ENCODE measurements around the gene APOB. TPM values are rescaled to one million over a fixed set of nuclear protein-coding genes. Genes with fewer than 3 reads are reported as not detected.

The APOB gene
- polyA plus RNA-seq, 1 experiment: 0.04 TPM

DNA sequence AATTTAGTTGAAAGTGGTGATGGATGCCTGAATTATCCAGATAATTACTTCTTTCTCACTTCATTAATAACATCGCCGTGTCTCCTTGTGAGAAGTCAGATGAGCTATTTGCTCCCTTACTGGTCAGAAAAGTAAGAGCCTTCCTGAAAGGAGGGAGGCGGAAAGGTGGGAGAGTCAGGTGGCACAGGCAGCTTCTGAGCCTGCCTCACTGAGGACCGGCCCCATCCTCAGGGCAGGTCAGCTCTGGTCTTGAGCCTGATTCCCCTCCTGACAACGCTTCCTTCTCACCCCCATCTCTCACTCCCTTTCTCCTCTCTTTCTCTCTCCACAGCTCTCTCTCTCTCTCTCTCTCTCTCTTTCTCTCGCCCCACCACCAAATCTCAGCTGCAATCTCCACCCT is 10.1 kb upstream of the APOB start:
- no peak overlapping the region for H3K4me3 ChIP-seq (ENCODE audit: low read depth, low read length)
- no peaks in the 10 kb centered on the region for H3K27me3 ChIP-seq (ENCODE audit: control insufficient read depth, insufficient read depth, low read length)
- no peaks in the 10 kb centered on the region for H3K36me3 ChIP-seq (ENCODE audit: control insufficient read depth, insufficient read depth, low read length)
- DNase-seq (ENCODE audit: low read depth): no peak
- ChIA-PET CTCF (interaction anchor here (0.7 to 2.1 kb wide), 5 partner anchors 8 to 110 kb away, joined by 4 to 8 read pairs (median 4); no protein-coding TSS in a partner anchor), POLR2A (no interaction called here)
- TF ChIP-seq, protein P1, sequence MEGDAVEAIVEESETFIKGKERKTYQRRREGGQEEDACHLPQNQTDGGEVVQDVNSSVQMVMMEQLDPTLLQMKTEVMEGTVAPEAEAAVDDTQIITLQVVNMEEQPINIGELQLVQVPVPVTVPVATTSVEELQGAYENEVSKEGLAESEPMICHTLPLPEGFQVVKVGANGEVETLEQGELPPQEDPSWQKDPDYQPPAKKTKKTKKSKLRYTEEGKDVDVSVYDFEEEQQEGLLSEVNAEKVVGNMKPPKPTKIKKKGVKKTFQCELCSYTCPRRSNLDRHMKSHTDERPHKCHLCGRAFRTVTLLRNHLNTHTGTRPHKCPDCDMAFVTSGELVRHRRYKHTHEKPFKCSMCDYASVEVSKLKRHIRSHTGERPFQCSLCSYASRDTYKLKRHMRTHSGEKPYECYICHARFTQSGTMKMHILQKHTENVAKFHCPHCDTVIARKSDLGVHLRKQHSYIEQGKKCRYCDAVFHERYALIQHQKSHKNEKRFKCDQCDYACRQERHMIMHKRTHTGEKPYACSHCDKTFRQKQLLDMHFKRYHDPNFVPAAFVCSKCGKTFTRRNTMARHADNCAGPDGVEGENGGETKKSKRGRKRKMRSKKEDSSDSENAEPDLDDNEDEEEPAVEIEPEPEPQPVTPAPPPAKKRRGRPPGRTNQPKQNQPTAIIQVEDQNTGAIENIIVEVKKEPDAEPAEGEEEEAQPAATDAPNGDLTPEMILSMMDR (IDR thresholded peaks at IDR 0.05; ENCODE audit: insufficient read depth, low read depth, low read length): no peak

DNA sequence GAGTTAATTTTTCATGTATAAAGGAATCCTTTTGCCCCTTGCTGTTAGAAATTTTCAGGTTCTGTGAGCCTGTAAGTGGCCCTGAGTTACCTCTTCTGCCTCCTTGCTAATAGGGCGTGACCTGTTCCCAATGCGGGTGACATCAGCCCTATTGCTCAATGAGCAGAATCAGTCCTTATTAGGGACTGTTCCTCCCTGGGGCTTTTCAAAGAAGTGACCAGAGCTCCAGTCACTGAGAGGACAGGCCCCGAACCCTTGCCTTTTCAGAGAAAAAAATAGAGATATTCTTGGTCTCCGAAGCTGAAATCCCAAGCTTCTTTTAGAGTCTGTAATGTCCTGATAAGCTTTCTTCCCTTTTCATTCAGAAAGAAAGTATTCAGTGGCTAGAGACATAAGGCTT is 8.2 kb upstream of the APOB start:
- Histone ChIP-seq H3K36me3 (ENCODE audit: control insufficient read depth, insufficient read depth, low read length) (no peaks in the 10 kb centered on the region), H3K27me3 (ENCODE audit: control insufficient read depth, insufficient read depth, low read length) (no peaks in the 10 kb centered on the region), H3K4me3 (ENCODE audit: low read depth, low read length) (no peak overlapping the region)
- no peak for DNase-seq (ENCODE audit: low read depth)
- ChIA-PET CTCF (interaction anchor here (0.9 kb wide), 1 partner anchor 10 kb away, joined by 5 read pairs; no protein-coding TSS in a partner anchor), POLR2A (no interaction called here)
- TF ChIP-seq, protein P1 (IDR thresholded peaks at IDR 0.05; ENCODE audit: insufficient read depth, low read depth, low read length): no peak

DNA sequence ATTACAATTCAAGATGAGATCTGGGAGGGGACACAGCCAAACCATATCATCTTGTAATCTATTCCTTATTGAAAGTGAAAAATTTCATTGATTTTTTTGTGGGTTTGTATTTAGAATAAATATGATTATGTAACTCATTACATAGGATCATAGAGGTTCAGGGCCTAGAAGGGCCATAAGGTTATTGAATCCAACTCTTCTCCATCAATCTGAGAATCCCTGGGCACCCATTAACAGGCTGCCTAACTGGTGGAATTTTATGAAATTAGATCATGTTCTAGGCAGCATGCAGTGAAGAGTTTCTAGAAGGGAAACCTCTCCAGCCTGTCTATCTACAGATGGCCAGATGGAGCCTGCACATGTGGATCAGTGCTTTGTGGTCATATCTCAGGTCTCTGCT is 6.3 kb upstream of the APOB start:
- H3K4me3 ChIP-seq (ENCODE audit: low read depth, low read length): no peak overlapping the region
- no peaks in the 10 kb centered on the region for H3K27me3 ChIP-seq (ENCODE audit: control insufficient read depth, insufficient read depth, low read length)
- no peaks in the 10 kb centered on the region for H3K36me3 ChIP-seq (ENCODE audit: control insufficient read depth, insufficient read depth, low read length)
- TF ChIP-seq, protein P1 (IDR thresholded peaks at IDR 0.05; ENCODE audit: insufficient read depth, low read depth, low read length): no peak
- CTCF ChIA-PET: no interaction called here
- no peak for DNase-seq (ENCODE audit: low read depth)
- POLR2A ChIA-PET: no interaction called here

DNA sequence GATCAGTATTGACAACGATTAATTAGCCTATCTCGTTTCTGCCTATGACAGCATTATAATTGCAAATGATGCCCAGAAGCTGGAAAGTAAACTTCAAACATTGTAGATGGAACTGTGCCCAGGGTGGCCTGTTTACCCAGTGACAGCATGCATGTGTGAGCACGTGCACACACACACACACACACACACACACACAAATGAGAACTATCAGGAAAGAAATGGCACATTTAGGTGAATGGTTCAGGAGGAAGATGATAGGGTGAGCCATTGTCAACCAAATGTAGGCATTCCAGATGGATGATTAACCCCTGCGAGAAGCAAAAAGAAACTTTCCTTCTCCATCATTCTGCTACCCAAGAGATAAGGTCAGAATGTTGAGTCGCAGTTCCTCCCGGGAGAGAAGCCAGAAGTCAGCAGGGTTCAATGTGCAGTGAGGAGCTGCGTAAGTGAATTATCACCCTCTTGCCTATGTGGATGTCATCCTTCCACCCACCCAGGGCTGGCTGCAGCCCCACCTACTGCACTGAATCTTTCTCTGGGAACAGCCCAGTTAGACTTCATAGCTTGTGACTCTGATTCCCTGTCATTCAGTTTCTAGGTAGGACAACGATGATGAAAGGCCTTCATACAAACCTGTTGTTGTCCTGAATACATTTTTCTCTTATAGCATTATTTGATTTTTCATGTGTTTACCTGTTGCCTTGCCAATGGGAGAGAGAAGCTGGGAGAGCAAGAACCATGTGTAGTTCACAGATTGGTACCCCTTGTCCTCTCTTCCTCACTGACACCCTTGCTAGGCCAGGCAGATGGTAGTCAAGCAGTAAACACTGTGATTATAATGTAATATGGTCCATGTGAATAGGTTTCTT is 3.5 kb upstream of the APOB start:
- CTCF ChIA-PET: interaction anchor here (0.9 to 2.8 kb wide), 7 partner anchors 7 to 396 kb away, joined by 3 to 9 read pairs (median 3); no protein-coding TSS in a partner anchor
- POLR2A ChIA-PET: no interaction called here
- no peaks in the 10 kb centered on the region for H3K27me3 ChIP-seq (ENCODE audit: control insufficient read depth, insufficient read depth, low read length)
- TF ChIP-seq, protein P1 (IDR thresholded peaks at IDR 0.05; ENCODE audit: insufficient read depth, low read depth, low read length): no peak
- DNase-seq (ENCODE audit: low read depth): no peak
- H3K4me3 ChIP-seq (ENCODE audit: low read depth, low read length): no peak overlapping the region
- H3K36me3 ChIP-seq (ENCODE audit: control insufficient read depth, insufficient read depth, low read length): no peaks in the 10 kb centered on the region

DNA sequence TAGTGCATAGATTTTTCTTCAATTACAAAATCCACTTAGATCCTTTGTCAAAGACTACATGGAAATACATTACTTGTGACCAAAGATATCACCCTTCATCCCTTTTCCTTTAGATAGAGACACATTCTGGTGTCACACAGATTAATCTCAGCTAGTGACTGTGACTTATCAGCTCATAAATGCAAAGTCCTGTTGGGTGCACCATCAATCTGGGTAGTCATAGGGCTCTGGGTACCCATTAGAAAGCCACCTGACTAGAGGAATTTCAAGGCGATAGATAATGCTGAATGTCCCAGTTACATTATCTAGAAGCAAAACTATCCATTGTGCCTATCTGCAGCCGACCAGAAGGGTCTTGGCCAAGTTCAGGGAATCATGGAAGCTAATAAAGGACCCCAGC is 2.6 kb upstream of the APOB start:
- Histone ChIP-seq H3K27me3 (ENCODE audit: control insufficient read depth, insufficient read depth, low read length) (no peaks in the 10 kb centered on the region), H3K36me3 (ENCODE audit: control insufficient read depth, insufficient read depth, low read length) (no peaks in the 10 kb centered on the region), H3K4me3 (ENCODE audit: low read depth, low read length) (no peak overlapping the region)
- ChIA-PET CTCF (interaction anchor here (1.0 to 2.8 kb wide), 6 partner anchors 8 to 74 kb away, joined by 3 to 9 read pairs (median 3); no protein-coding TSS in a partner anchor), POLR2A (no interaction called here)
- no peak for DNase-seq (ENCODE audit: low read depth)
- TF ChIP-seq, protein P1 (IDR thresholded peaks at IDR 0.05; ENCODE audit: insufficient read depth, low read depth, low read length): no peak
